Astrocyte (in vitro differentiated cells and primary cell): ENCODE measurements around the gene AQP5.

ENCODE experiments used
- CTCF ChIP-seq: IDR thresholded peaks from 2 replicates; pipeline ENCODE4 v1.5.1; 2011; ENCODE audit warnings: low read depth, mild to moderate bottlenecking, inconsistent platforms, low read length, moderate library complexity; ENCODE audit not compliant: insufficient read depth
- EZH2 ChIP-seq: IDR thresholded peaks from 2 replicates; pipeline ENCODE4 v1.6.1; 2012; ENCODE audit warnings: mild to moderate bottlenecking, low read length, inconsistent platforms; ENCODE audit not compliant: insufficient read depth

- TF ChIP-seq CTCF (no peak), EZH2 (no peak)
These were observed 39.7 kb upstream of the AQP5 start for GRCh38 chr12:49921936-49922335.
